Transverse colon (tissue), 4 donors: ENCODE data around the gene PRICKLE2. TPM values are rescaled to one million over a fixed set of nuclear protein-coding genes. Genes with fewer than 3 reads are reported as not detected.

ENCODE experiments used
- DNase-seq: peaks from one replicate; pipeline ENCODE4 v3.0.0-alpha.2; 2019
- H3K27ac ChIP-seq, 4 donors: fragments of 200-600 bp; sonication (generic); 2 replicates each; pipeline ENCODE4 v1.5.1; 2016 to 2018; ENCODE audit warnings: inconsistent platforms in 4 of 4
- H3K27me3 ChIP-seq: fragments of 200-600 bp; sonication (generic); 2 replicates; pipeline ENCODE4 v1.5.1; 2017; ENCODE audit warnings: inconsistent platforms
- H3K36me3 ChIP-seq, 4 donors: fragments of 200-600 bp; sonication (generic); 2 replicates each; pipeline ENCODE4 v1.5.1; 2017 to 2019; ENCODE audit warnings: inconsistent platforms in 4 of 4
- H3K4me1 ChIP-seq, 4 donors: fragments of 200-600 bp; sonication (generic); 2 replicates each; pipeline ENCODE4 v1.5.1; 2017 to 2020; ENCODE audit warnings: inconsistent platforms in 4 of 4
- H3K4me3 ChIP-seq, 4 donors: fragments of 200-600 bp; sonication (generic); 1 replicate in 1 of 4; 2 replicates in 3 of 4; pipeline versions ENCODE4 v1.5.1 to v1.6.1; 2017 to 2019; ENCODE audit warnings: inconsistent platforms in 4 of 4
- H3K9me3 ChIP-seq, 2 donors: fragments of 200-600 bp; sonication (generic); 2 replicates each; pipeline ENCODE4 v1.5.1; 2017 to 2019; ENCODE audit warnings: inconsistent platforms in 2 of 2
- EP300 ChIP-seq: sonication (generic); formaldehyde crosslinking; IDR thresholded peaks from one replicate; pipeline ENCODE4 v1.6.1; 2017; ENCODE audit warnings: antibody characterized with exemption, low read depth
- POLR2A ChIP-seq: fragments of 450-650 bp; IDR thresholded peaks from one replicate; pipeline ENCODE4 v1.6.1; 2016; ENCODE audit warnings: antibody characterized with exemption, mild to moderate bottlenecking, moderate library complexity
- POLR2AphosphoS5 ChIP-seq, 3 donors: sonication (generic); formaldehyde crosslinking; IDR thresholded peaks; one replicate each; pipeline ENCODE4 v1.6.1; 2016; ENCODE audit warnings: antibody characterized with exemption in 3 of 3
- WGBS, 2 donors: methylation state at CpG; one replicate each; pipeline ENCODE4 v1.1.5; 2018; ENCODE audit warnings: low coverage in 1 of 2; 5-methylcytosine and 5-hydroxymethylcytosine counted together
- in situ Hi-C, 4 donors: fragments of 200-750 bp; cut with MboI; loops; one replicate each; pipeline versions ENCODE4 v1.15.0 to v1.15.1; 2017; ENCODE audit warnings: low sequenced_read_pairs in 3 of 4, low pct_ligation_motif_present in 1 of 4, low pct_unique_long_range_greater_than_20kb in 1 of 4
- intact Hi-C: fragments of 100-400 bp; cut with DNase I; formaldehyde crosslinking; loops from one replicate; pipeline ENCODE4 v1.15.1; 2023; ENCODE audit warnings: low total_unique reads
- total RNA-seq, 4 donors: library from RNA; depleted of rRNA; stranded (reverse); fragments of >200 nt; gene quantifications; one replicate each; pipeline ENCODE4 v1.1.0, GENCODE V29; 2016
- TF ChIP-seq, protein P1 (sequence below), 5 experiments: fragments of 200-600 bp in 3 of 5; fragments of 450-650 bp in 2 of 5; sonication (generic) in 3 of 5; IDR thresholded peaks; 1 replicate in 2 of 5; 2 replicates in 3 of 5; pipeline ENCODE4 v1.5.1; 2016 to 2017; ENCODE audit warnings: antibody characterized with exemption in 5 of 5, inconsistent platforms in 3 of 5, mild to moderate bottlenecking in 2 of 5, moderate library complexity in 1 of 5

Gene PRICKLE2
- total RNA-seq, 4 donors from 2014 or later: 8.5 to 38.4 (median 17.4) TPM

DNA sequence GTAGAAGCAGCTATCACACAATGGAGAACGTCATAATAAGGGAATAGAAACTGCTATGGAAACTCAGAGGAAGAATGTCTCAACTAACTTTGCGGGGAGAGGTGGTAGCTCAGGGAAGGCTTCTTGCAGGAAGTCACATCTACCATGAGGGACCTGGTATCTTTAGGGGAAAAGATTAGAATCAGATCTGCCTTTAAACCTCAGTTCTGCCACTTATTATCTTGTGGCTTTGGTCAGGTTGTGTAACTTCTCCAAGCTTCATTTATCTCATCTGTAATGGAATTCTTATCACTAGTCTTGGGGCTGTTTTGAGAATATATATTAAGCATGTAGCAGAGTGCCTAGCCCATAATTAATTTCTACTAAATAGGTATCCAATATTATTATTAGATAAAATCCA, 46.4 kb upstream of the PRICKLE2 start:
- 85 to 88% methylated on average over 2 of the region's 2 CpGs for WGBS, 2 donors
- no peaks in the 10 kb centered on the region for H3K36me3 ChIP-seq
- peaks cover 15% of the 10 kb centered on the region for H3K27me3 ChIP-seq
- intact Hi-C loops: no loop called here
- DNase-seq: no peak
- no peaks in the 10 kb centered on the region for H3K9me3 ChIP-seq
- no peak overlapping the region for H3K4me3 ChIP-seq
- no peak overlapping the region for H3K27ac ChIP-seq
- TF ChIP-seq EP300 (no peak), POLR2A (no peak), POLR2AphosphoS5 (IDR thresholded peaks at IDR 0.05) (no peak)
- TF ChIP-seq, protein P1, sequence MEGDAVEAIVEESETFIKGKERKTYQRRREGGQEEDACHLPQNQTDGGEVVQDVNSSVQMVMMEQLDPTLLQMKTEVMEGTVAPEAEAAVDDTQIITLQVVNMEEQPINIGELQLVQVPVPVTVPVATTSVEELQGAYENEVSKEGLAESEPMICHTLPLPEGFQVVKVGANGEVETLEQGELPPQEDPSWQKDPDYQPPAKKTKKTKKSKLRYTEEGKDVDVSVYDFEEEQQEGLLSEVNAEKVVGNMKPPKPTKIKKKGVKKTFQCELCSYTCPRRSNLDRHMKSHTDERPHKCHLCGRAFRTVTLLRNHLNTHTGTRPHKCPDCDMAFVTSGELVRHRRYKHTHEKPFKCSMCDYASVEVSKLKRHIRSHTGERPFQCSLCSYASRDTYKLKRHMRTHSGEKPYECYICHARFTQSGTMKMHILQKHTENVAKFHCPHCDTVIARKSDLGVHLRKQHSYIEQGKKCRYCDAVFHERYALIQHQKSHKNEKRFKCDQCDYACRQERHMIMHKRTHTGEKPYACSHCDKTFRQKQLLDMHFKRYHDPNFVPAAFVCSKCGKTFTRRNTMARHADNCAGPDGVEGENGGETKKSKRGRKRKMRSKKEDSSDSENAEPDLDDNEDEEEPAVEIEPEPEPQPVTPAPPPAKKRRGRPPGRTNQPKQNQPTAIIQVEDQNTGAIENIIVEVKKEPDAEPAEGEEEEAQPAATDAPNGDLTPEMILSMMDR (IDR thresholded peaks at IDR 0.05): no peak
- in situ Hi-C loops: loop anchor here in 2 of 4 donors (25.0 kb wide), 2 partner anchors 109 to 234 kb away; no protein-coding TSS in a partner anchor
- no peaks in the 10 kb centered on the region for H3K4me1 ChIP-seq

DNA sequence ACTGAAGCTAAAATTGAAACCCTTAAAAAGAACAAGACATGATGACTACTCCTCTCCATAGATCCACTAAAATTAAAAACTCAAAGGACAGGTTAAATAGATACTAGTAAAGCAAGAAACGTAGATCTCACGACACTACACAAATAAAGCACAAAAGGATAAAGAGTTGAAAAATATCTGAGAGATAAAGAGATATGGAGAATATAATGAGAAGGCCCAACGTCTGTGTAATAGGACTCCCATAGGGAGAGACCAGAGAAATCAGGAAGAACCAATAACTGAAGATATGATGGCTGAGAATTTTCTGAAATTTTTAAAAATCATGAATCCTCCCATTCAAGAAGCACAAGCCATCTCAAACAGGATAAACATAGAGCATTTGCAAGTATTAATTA, 45.6 kb upstream of the PRICKLE2 start:
- Histone ChIP-seq H3K27ac (no peak overlapping the region), H3K9me3 (no peaks in the 10 kb centered on the region), H3K36me3 (no peaks in the 10 kb centered on the region), H3K4me1 (no peaks in the 10 kb centered on the region), H3K4me3 (no peak overlapping the region), H3K27me3 (peaks cover 18% of the 10 kb centered on the region)
- intact Hi-C loops (no loop called here), in situ Hi-C loops (loop anchor here in 2 of 4 donors (25.0 kb wide), 2 partner anchors 109 to 234 kb away; no protein-coding TSS in a partner anchor)
- WGBS, 2 donors: 76 to 94% methylated on average over 3 of the region's 3 CpGs
- TF ChIP-seq POLR2A: no peak
- TF ChIP-seq, protein P1 (IDR thresholded peaks at IDR 0.05): no peak
- TF ChIP-seq EP300: no peak
- TF ChIP-seq POLR2AphosphoS5 (IDR thresholded peaks at IDR 0.05): no peak
- DNase-seq: no peak

DNA sequence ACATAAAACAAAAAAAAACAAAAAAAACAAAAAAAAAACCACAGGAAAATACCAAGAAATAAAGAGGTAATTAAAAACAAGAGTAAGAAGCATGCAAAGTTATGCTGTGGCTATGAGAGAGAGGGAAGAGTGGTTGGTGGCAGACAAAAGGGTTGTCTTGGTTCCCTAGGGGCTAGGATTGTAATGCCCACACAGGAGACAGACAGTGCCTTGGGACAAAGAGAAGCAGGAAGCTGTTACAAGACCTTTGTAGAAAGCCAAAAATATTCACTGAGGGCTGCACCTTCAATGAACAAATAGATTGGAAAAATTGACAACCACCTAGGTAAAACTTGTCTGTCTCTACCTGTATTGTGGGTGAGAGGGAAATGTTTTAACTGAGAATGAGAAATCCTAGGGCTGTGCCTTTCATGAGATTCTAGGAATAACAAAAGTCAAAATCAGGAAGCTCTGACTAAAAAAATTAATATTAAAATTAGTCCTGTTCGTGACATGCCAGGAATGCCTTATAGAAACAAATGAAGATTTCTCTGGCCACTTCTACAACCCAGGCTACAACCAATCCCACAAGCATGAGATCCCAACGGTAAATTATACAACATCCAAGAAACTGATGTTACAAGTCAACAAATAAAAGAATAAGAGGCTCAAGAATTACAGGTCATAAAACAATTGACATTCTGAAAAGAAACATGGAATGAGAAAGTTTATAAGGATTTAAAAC, 45.0 kb upstream of the PRICKLE2 start:
- in situ Hi-C loops (loop anchor here in 2 of 4 donors (25.0 kb wide), 2 partner anchors 108 to 233 kb away; no protein-coding TSS in a partner anchor), intact Hi-C loops (no loop called here)
- no peak overlapping the region for H3K27ac ChIP-seq
- H3K4me1 ChIP-seq: no peaks in the 10 kb centered on the region
- 24 to 83% methylated on average over 1 to 2 of the region's 2 CpGs for WGBS, 2 donors
- no peaks in the 10 kb centered on the region for H3K9me3 ChIP-seq
- no peaks in the 10 kb centered on the region for H3K36me3 ChIP-seq
- peaks cover 18% of the 10 kb centered on the region for H3K27me3 ChIP-seq
- no peak for DNase-seq
- TF ChIP-seq, protein P1 (IDR thresholded peaks at IDR 0.05): no peak
- TF ChIP-seq EP300 (no peak), POLR2A (no peak), POLR2AphosphoS5 (IDR thresholded peaks at IDR 0.05) (no peak)
- no peak overlapping the region for H3K4me3 ChIP-seq

DNA sequence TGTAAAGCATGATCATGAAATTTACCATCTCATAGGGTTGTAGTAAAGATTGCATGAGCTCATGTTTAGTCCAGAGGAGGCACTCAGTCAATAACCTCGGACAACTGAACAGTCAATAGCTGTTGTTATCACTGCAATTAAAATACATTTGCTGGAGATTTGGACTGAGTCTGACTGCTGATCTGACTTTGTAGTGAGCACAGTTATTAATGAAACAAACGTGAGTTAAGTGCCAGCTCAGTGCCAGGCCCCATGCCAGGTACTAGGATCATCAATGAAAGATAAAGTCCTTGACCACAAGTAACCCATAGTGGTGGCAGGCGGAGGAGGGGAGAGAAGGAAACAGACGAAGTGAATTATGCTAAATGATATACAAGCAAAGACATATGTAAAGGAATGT, 43.7 kb upstream of the PRICKLE2 start:
- Histone ChIP-seq H3K9me3 (no peaks in the 10 kb centered on the region), H3K4me1 (peaks cover 0 to 7% (median 4%) of the 10 kb centered on the region in 4 donors), H3K27ac (peak overlapping the region in 1 of 4 donors; percentile 87), H3K27me3 (peaks cover 18% of the 10 kb centered on the region), H3K4me3 (no peak overlapping the region), H3K36me3 (no peaks in the 10 kb centered on the region)
- intact Hi-C loops: loop anchor here (5.0 to 10.0 kb wide), 2 partner anchors 76 to 112 kb away; no protein-coding TSS in a partner anchor
- TF ChIP-seq POLR2A (no peak), POLR2AphosphoS5 (IDR thresholded peaks at IDR 0.05) (no peak), EP300 (no peak)
- TF ChIP-seq, protein P1 (IDR thresholded peaks at IDR 0.05): no peak
- DNase-seq: no peak
- 58 to 65% methylated on average over 4 of the region's 4 CpGs for WGBS, 2 donors
- in situ Hi-C loops: loop anchor here in 2 of 4 donors (25.0 kb wide), 2 partner anchors 107 to 232 kb away; no protein-coding TSS in a partner anchor
